ENCODE data around the gene SPTBN2.

SPTBN2 gene

DNA sequence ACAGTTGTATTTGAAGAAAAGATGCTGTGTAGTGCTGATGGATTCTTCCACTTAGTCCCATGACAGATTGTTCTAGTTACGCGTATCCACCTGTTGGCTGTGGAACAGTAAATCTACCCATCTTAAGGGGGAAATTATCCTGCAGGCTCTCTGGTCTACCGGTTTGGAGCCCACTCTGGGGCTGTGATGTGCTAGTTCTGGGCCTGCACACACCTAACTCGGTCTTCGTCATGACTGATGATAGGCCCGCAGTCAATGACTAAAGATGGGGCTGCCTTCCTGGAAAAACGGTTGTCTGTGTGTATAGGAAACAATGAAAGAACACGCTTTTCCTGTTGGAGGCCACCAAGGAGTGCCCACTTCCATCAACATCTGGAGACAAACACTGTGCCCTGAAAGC lies 45.1 kb downstream of the SPTBN2 start (continued):
- TF ChIP-seq PATZ1 (CRISPR knock-in tag; IDR thresholded peaks at IDR 0.05; ENCODE audit: borderline replicate concordance), result no peak
- no peak for TF ChIP-seq ZFP30 (CRISPR knock-in tag; IDR thresholded peaks at IDR 0.05)
- no peak for TF ChIP-seq BACH2 (CRISPR knock-in tag; IDR thresholded peaks at IDR 0.05; ENCODE audit: borderline replicate concordance)
- TF ChIP-seq ZNF70 (CRISPR knock-in tag; IDR thresholded peaks at IDR 0.05), result no peak
- no peak for TF ChIP-seq ZC3H10 (CRISPR knock-in tag; IDR thresholded peaks at IDR 0.05)

DNA sequence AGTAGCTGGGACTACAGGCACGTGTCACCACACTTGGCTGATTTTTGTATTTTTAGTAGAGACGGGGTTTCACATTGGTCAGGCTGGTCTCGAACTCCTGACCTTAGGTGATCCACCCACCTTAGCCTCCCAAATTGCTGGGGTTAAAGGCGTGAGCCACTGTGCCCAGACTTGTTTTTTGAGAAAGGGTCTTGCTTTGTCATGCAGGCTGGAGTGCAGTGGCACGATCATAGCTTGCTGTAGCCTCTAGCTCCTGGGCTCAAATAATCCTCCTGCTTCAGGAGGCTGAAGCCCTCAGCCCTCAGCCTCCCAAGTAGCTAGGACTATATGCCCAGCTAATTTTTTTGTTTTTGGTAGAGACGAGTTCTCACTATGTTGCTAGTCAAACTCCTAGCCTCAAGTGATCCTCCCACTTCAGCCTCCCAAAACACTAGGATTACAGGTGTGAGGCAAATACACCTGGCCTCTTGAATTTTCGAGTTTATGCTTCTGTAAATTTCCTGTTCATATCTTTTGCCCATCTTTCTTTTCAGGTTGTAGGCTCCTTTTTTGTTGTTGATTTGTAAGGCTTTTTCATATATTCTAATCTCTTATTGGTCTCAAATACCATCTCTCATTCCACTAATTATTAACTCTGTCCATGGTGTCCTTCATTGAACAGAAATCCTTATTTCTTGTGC lies 47.9 kb downstream of the SPTBN2 start:
- ATAC-seq, result no peak
- no peak for TF ChIP-seq TOX (CRISPR knock-in tag; IDR thresholded peaks at IDR 0.05; ENCODE audit: borderline replicate concordance)
- no peak for TF ChIP-seq TSHZ2 (CRISPR knock-in tag; IDR thresholded peaks at IDR 0.05)
- TF ChIP-seq ARNTL (CRISPR knock-in tag; IDR thresholded peaks at IDR 0.05; ENCODE audit: borderline replicate concordance, low read depth), result no peak
- TF ChIP-seq OSR1 (CRISPR knock-in tag; IDR thresholded peaks at IDR 0.05), result no peak
- TF ChIP-seq, protein P1, sequence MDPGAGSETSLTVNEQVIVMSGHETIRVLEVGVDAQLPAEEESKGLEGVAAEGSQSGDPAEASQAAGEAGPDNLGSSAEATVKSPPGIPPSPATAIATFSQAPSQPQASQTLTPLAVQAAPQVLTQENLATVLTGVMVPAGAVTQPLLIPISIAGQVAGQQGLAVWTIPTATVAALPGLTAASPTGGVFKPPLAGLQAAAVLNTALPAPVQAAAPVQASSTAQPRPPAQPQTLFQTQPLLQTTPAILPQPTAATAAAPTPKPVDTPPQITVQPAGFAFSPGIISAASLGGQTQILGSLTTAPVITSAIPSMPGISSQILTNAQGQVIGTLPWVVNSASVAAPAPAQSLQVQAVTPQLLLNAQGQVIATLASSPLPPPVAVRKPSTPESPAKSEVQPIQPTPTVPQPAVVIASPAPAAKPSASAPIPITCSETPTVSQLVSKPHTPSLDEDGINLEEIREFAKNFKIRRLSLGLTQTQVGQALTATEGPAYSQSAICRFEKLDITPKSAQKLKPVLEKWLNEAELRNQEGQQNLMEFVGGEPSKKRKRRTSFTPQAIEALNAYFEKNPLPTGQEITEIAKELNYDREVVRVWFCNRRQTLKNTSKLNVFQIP (CRISPR knock-in tag; IDR thresholded peaks at IDR 0.05; ENCODE audit: borderline replicate concordance, low read depth), result no peak
- no peak for TF ChIP-seq ZNF8 (CRISPR knock-in tag; IDR thresholded peaks at IDR 0.05)
- TF ChIP-seq ESRRG (CRISPR knock-in tag; IDR thresholded peaks at IDR 0.05), result no peak
- no peak for TF ChIP-seq CSDC2 (CRISPR knock-in tag; IDR thresholded peaks at IDR 0.05)
- TF ChIP-seq ZFP3 (CRISPR knock-in tag; IDR thresholded peaks at IDR 0.05), result no peak
- TF ChIP-seq ZC3H10 (CRISPR knock-in tag; IDR thresholded peaks at IDR 0.05), result no peak
- no peak for TF ChIP-seq PATZ1 (CRISPR knock-in tag; IDR thresholded peaks at IDR 0.05; ENCODE audit: borderline replicate concordance)
- TF ChIP-seq RARB (CRISPR knock-in tag; IDR thresholded peaks at IDR 0.05), result no peak
- no peak for TF ChIP-seq PPARA (CRISPR knock-in tag; IDR thresholded peaks at IDR 0.05; ENCODE audit: borderline replicate concordance)
- TF ChIP-seq SNAI2 (CRISPR knock-in tag; IDR thresholded peaks at IDR 0.05), result no peak
- TF ChIP-seq, protein P2, sequence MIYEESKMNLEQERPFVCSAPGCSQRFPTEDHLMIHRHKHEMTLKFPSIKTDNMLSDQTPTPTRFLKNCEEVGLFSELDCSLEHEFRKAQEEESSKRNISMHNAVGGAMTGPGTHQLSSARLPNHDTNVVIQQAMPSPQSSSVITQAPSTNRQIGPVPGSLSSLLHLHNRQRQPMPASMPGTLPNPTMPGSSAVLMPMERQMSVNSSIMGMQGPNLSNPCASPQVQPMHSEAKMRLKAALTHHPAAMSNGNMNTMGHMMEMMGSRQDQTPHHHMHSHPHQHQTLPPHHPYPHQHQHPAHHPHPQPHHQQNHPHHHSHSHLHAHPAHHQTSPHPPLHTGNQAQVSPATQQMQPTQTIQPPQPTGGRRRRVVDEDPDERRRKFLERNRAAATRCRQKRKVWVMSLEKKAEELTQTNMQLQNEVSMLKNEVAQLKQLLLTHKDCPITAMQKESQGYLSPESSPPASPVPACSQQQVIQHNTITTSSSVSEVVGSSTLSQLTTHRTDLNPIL (CRISPR knock-in tag; IDR thresholded peaks at IDR 0.05; ENCODE audit: low read depth), result no peak
- TF ChIP-seq GLIS3 (CRISPR knock-in tag; IDR thresholded peaks at IDR 0.05), result no peak
- TF ChIP-seq, protein P3, sequence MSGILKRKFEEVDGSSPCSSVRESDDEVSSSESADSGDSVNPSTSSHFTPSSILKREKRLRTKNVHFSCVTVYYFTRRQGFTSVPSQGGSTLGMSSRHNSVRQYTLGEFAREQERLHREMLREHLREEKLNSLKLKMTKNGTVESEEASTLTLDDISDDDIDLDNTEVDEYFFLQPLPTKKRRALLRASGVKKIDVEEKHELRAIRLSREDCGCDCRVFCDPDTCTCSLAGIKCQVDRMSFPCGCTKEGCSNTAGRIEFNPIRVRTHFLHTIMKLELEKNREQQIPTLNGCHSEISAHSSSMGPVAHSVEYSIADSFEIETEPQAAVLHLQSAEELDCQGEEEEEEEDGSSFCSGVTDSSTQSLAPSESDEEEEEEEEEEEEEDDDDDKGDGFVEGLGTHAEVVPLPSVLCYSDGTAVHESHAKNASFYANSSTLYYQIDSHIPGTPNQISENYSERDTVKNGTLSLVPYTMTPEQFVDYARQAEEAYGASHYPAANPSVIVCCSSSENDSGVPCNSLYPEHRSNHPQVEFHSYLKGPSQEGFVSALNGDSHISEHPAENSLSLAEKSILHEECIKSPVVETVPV (CRISPR knock-in tag; IDR thresholded peaks at IDR 0.05), result no peak
- TF ChIP-seq BACH2 (CRISPR knock-in tag; IDR thresholded peaks at IDR 0.05; ENCODE audit: borderline replicate concordance), result no peak
- no peak for TF ChIP-seq ZNF70 (CRISPR knock-in tag; IDR thresholded peaks at IDR 0.05)
